ENCODE results near the gene KRTAP23-1.

Gene KRTAP23-1

DNA sequence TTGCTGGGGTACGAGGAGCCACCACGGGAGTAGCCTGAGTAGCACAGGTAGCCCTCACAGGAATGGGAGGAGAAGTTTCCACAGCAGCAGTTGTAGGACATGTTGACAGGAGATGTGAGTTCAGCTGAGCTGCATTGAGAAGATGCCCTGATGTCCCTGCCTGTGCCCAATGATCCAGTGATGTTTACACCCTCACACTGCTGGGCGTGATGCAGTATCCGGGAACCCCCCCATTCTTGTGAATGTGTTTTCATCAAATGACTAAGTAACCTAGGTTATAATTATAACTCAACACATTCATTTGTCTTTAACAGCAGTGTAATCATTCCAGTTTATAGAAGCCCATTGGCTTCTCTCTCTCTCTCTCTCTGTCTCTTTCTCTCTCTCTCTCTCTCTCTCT, at the start of gene KRTAP23-1:
Gene KRTAP23-1, minus strand, starts transcription at position 101 of the 400 bp plus-strand sequence. Its CDS starts 0 bp downstream, at position 101.
- Histone ChIP-seq H3K4me3 (ENCODE audit: low read length) (no peak within 1 kb of the TSS), H3K9me3 (ENCODE audit: low read length) (no peaks in the 10 kb centered on the region), H3K27me3 (ENCODE audit: insufficient read depth, low read length) (no peaks in the 10 kb centered on the region), H3K36me3 (ENCODE audit: insufficient read depth, low read length) (no peaks in the 10 kb centered on the region), H3K4me1 (ENCODE audit: insufficient read depth, low read length) (peaks cover 5% of the 10 kb centered on the region), H2AFZ (ENCODE audit: low read depth, low read length) (no peak within 1 kb of the TSS)

- Histone ChIP-seq H3K9me3 (ENCODE audit: low read length) (no peaks in the 10 kb centered on the region), H3K36me3 (ENCODE audit: insufficient read depth, low read length) (no peaks in the 10 kb centered on the region), H3K27me3 (ENCODE audit: insufficient read depth, low read length) (no peaks in the 10 kb centered on the region), H3K4me3 (ENCODE audit: low read length) (no peak within 1 kb of the TSS), H3K4me1 (ENCODE audit: insufficient read depth, low read length) (no peaks in the 10 kb centered on the region), H2AFZ (ENCODE audit: low read depth, low read length) (no peak within 1 kb of the TSS)
These were observed 47.3 kb upstream of the KRTAP23-1 start, which contains the start of gene KRTAP13-1 for GRCh38 chr21:30395731-30396130. TSS of gene KRTAP13-1 (plus strand) at chr21:30396031. CDS start at chr21:30396087, 56 bp downstream.

DNA sequence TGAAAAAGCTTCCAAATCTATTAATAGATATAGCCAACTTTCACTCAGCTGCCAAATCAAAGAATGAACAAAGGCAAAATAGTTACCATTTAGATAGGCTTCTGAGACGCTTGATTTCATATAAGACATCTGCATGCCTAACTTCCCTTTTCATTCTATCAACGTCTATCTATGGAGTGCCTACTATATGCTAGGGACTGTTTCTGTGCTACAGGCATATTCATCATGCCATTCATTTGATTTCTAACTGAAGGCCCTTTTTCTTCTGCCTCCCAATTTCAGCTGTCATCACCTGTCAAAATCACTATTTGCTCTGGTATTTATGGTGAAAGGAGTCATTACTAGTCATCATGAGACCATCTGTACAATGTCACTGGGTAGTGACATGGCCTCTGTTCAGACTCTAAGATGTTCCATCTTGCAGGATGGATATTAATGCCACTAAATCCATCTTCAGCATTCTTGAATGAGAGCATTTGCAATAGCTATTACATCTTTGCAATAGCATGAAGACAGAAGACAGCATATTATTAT, 43.2 kb upstream of the KRTAP23-1 start:
- no peaks in the 10 kb centered on the region for H3K27me3 ChIP-seq (ENCODE audit: insufficient read depth, low read length)
- no peaks in the 10 kb centered on the region for H3K36me3 ChIP-seq (ENCODE audit: insufficient read depth, low read length)
- H3K4me3 ChIP-seq (ENCODE audit: low read length), result no peak overlapping the region
- no peaks in the 10 kb centered on the region for H3K9me3 ChIP-seq (ENCODE audit: low read length)
- no peaks in the 10 kb centered on the region for H3K4me1 ChIP-seq (ENCODE audit: insufficient read depth, low read length)
- H2AFZ ChIP-seq (ENCODE audit: low read depth, low read length), result no peak overlapping the region

- no peaks in the 10 kb centered on the region for H3K4me1 ChIP-seq (ENCODE audit: insufficient read depth, low read length)
- no peaks in the 10 kb centered on the region for H3K9me3 ChIP-seq (ENCODE audit: low read length)
- no peak overlapping the region for H2AFZ ChIP-seq (ENCODE audit: low read depth, low read length)
- no peaks in the 10 kb centered on the region for H3K27me3 ChIP-seq (ENCODE audit: insufficient read depth, low read length)
- H3K4me3 ChIP-seq (ENCODE audit: low read length), result no peak overlapping the region
- no peaks in the 10 kb centered on the region for H3K36me3 ChIP-seq (ENCODE audit: insufficient read depth, low read length)
These were observed 33.8 kb upstream of the KRTAP23-1 start for GRCh38 chr21:30382201-30382600.

DNA sequence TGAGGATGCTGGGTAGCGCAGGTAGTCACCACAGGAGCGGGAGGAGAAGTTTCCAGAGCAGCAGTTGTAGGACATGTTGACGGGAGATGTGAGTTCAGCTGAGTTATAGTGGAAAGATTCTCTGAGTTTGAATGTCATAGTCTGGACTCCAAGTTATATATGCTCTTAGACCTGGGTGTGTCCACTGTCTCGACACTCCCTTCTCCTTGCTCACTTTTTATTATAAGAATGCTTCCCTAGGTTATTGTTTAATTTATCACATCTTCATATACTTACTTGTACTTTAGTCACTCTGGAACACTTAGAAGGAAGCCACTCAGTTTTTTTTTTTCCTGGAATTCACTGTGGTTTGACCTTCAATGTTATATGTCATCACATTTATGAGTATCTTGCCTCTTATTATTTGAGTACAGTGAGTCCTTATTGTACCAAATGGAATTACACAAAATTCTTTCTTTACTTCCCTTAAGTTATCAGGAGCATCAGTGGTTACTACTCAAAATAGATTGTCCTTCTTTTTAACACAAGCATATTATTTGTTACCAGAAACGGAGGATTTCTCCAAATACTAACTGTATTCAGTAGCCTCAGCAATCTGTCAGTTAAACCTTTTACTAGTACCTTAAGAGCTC, 23.8 kb upstream of the KRTAP23-1 start, which contains the start of gene KRTAP13-2:
Gene KRTAP13-2, minus strand, starts transcription at position 133 of the 632 bp plus-strand sequence. Its CDS starts 58 bp downstream, at position 75.
- Histone ChIP-seq H3K36me3 (ENCODE audit: insufficient read depth, low read length) (no peaks in the 10 kb centered on the region), H3K4me1 (ENCODE audit: insufficient read depth, low read length) (no peaks in the 10 kb centered on the region), H2AFZ (ENCODE audit: low read depth, low read length) (no peak within 1 kb of the TSS), H3K27me3 (ENCODE audit: insufficient read depth, low read length) (no peaks in the 10 kb centered on the region), H3K9me3 (ENCODE audit: low read length) (no peaks in the 10 kb centered on the region), H3K4me3 (ENCODE audit: low read length) (no peak within 1 kb of the TSS)

DNA sequence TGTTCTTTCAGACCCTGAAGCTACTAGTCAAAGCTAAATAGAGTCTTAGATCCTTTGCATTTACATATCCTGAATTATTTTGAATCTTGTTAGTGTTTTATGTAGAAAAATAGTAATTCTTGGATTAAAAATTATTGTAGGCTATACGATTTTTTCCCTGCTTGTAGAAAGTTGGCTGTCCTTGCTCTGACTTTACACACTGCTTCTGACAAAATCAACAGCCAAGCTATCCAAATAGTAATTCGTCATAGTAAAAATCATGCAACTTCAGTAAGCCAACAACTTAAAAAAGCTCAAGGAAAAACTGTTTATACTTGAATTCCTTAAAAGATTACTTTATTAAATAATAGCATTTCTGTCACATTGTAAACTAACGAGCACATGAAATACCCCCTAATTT, 7.5 kb upstream of the KRTAP23-1 start:
- Histone ChIP-seq H3K36me3 (ENCODE audit: insufficient read depth, low read length) (no peaks in the 10 kb centered on the region), H3K4me3 (ENCODE audit: low read length) (no peak overlapping the region), H2AFZ (ENCODE audit: low read depth, low read length) (no peak overlapping the region), H3K4me1 (ENCODE audit: insufficient read depth, low read length) (no peaks in the 10 kb centered on the region), H3K27me3 (ENCODE audit: insufficient read depth, low read length) (no peaks in the 10 kb centered on the region), H3K9me3 (ENCODE audit: low read length) (no peaks in the 10 kb centered on the region)

GRCh38 chr21:30354308-30355005, 6.1 kb upstream of the KRTAP23-1 start:
- no peaks in the 10 kb centered on the region for H3K9me3 ChIP-seq (ENCODE audit: low read length)
- H3K27me3 ChIP-seq (ENCODE audit: insufficient read depth, low read length), result no peaks in the 10 kb centered on the region
- H3K4me3 ChIP-seq (ENCODE audit: low read length), result no peak overlapping the region
- no peak overlapping the region for H2AFZ ChIP-seq (ENCODE audit: low read depth, low read length)
- peaks cover 5% of the 10 kb centered on the region for H3K4me1 ChIP-seq (ENCODE audit: insufficient read depth, low read length)
- H3K36me3 ChIP-seq (ENCODE audit: insufficient read depth, low read length), result no peaks in the 10 kb centered on the region

DNA sequence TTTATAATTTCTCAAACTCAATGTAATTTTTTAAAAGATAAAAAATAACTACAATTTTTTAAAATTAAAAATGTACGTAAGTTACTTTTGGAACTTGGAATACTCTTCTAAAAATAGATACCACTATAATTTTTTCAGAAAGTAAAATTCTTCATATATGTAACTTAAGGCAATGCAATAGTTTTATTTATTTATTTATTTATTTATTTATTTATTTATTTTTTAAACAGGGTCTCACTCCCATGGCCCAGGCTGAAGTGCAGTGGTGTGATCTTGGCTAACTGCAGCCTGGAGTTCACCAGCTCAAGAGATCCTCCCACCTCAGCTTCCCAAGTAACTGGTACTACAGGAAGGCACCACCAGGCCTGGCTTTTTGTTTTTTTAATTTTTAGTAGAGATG, 3.1 kb upstream of the KRTAP23-1 start:
- Histone ChIP-seq H2AFZ (ENCODE audit: low read depth, low read length) (no peak overlapping the region), H3K4me1 (ENCODE audit: insufficient read depth, low read length) (peaks cover 5% of the 10 kb centered on the region), H3K9me3 (ENCODE audit: low read length) (no peaks in the 10 kb centered on the region), H3K36me3 (ENCODE audit: insufficient read depth, low read length) (no peaks in the 10 kb centered on the region), H3K4me3 (ENCODE audit: low read length) (no peak overlapping the region), H3K27me3 (ENCODE audit: insufficient read depth, low read length) (no peaks in the 10 kb centered on the region)

DNA sequence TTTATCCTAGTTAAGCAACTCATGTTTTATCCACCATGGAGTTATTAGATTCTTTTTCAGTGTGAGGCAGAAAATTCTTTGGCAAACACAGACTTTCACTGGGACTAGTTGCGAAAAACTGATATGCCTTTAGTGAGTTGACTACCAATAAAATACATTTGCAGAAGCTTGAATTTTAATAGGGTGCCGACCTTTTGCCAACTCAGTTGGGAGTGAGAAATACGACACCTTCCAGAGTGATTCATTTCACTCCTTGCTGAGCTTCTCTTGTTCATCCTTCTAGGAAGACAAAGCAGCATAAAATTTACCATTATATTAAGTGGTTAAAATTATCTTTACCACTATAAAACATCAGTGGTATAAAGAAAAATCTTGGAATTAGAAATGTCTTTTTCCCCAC, 1.2 kb upstream of the KRTAP23-1 start:
- Histone ChIP-seq H3K27me3 (ENCODE audit: insufficient read depth, low read length) (no peaks in the 10 kb centered on the region), H3K4me3 (ENCODE audit: low read length) (no peak overlapping the region), H3K4me1 (ENCODE audit: insufficient read depth, low read length) (peaks cover 5% of the 10 kb centered on the region), H2AFZ (ENCODE audit: low read depth, low read length) (no peak overlapping the region), H3K36me3 (ENCODE audit: insufficient read depth, low read length) (no peaks in the 10 kb centered on the region), H3K9me3 (ENCODE audit: low read length) (no peaks in the 10 kb centered on the region)

DNA sequence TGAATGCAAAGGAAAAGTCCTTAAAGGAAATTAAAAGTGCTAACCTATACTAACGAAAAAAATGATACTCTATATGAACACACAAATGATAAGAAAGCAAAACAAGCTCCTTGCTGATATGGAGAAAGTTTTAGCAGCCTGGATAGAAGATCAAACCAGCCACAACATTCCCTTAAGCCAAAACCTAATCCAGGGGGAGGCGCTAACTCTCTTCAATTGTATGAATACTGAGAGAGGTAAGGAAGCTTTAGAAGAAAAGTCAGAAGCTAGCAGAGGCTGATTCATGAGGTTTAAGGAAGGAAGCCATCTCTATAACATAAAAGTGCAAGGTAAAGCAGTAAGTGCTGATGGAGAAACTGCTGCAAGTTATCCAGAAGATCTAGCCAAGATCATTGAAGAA, 3.4 kb downstream of the KRTAP23-1 start:
- no peaks in the 10 kb centered on the region for H3K9me3 ChIP-seq (ENCODE audit: low read length)
- H2AFZ ChIP-seq (ENCODE audit: low read depth, low read length), result no peak overlapping the region
- no peak overlapping the region for H3K4me3 ChIP-seq (ENCODE audit: low read length)
- peaks cover 3% of the 10 kb centered on the region for H3K4me1 ChIP-seq (ENCODE audit: insufficient read depth, low read length)
- H3K36me3 ChIP-seq (ENCODE audit: insufficient read depth, low read length), result no peaks in the 10 kb centered on the region
- no peaks in the 10 kb centered on the region for H3K27me3 ChIP-seq (ENCODE audit: insufficient read depth, low read length)

DNA sequence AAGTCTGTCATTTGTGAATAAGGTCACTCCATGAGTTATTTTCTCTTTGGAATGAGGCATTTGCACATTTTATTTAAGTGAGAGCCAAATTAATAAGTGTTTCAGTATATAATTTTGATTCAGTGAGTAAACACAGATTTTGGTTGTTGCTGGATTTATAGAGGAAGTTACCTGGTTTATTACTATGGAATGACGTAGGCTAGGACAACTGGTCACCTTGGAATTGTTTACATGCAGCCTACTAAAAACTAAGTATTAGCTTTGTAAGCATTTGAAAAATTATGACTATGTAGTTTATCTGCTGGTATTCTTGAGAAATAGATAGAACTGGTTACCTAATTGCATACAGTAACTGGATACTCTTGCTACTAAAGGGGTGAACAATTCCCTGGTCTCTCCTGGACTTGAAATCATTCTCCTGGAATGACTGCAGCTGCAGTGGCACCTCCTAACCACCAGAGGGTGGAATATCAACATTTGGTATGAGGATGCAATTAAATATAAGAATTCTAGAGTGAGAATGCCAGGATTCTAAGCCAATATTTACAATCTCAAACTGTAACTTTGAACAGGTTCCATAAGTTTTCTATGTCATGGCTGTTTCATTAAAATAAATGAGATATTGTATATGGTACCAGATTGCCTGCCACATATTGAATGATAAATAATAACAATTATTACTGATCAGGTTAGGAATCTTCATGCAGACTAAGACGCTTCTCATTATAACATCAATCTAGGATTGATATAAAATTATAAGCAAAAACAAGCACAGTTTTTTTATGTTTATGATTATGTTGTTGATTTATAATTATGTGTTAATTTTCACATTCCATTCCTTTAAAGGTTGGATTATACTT, 7.5 kb downstream of the KRTAP23-1 start:
- no peaks in the 10 kb centered on the region for H3K27me3 ChIP-seq (ENCODE audit: insufficient read depth, low read length)
- H3K4me1 ChIP-seq (ENCODE audit: insufficient read depth, low read length), result no peaks in the 10 kb centered on the region
- H3K36me3 ChIP-seq (ENCODE audit: insufficient read depth, low read length), result no peaks in the 10 kb centered on the region
- H3K4me3 ChIP-seq (ENCODE audit: low read length), result no peak overlapping the region
- no peak overlapping the region for H2AFZ ChIP-seq (ENCODE audit: low read depth, low read length)
- no peaks in the 10 kb centered on the region for H3K9me3 ChIP-seq (ENCODE audit: low read length)

DNA sequence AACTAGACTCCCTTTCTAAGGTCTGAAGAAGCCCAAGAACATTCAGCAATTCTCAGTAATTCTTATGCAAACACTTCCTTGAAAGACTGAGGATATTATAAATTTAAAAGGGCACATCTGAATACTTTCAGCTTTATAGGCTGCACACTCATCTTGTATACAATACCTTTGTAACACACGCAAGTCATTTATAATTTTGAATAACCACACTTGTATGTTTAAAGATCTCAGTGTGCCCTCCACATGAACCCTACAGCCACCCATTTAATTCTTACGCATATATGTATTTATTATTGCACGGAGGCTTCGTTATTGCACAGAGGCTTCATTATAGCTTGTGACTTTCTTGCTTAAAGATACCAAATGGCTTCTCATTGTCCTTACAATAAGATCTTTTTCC, 9.7 kb downstream of the KRTAP23-1 start:
- Histone ChIP-seq H3K4me1 (ENCODE audit: insufficient read depth, low read length) (no peaks in the 10 kb centered on the region), H3K9me3 (ENCODE audit: low read length) (no peaks in the 10 kb centered on the region), H2AFZ (ENCODE audit: low read depth, low read length) (no peak overlapping the region), H3K4me3 (ENCODE audit: low read length) (no peak overlapping the region), H3K36me3 (ENCODE audit: insufficient read depth, low read length) (no peaks in the 10 kb centered on the region), H3K27me3 (ENCODE audit: insufficient read depth, low read length) (no peaks in the 10 kb centered on the region)

DNA sequence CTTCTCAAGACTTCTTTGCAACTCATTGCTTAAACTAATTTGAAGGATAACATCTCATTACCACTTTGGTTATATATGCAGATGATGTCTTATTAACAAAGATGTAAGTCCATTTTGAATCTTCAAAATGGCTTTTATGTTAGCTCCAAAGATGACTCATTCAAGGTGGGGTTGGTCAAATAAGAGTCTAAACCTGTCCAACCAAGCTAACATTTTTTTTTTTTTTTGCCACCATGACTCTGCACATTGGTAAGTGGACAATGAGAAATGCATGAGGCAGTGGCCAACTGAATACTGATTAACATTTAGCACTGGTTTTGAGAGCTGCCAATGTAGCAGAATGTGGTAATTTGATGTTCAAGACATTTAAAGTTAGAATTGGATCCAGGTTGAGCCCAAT, 10.6 kb downstream of the KRTAP23-1 start:
- Histone ChIP-seq H3K36me3 (ENCODE audit: insufficient read depth, low read length) (no peaks in the 10 kb centered on the region), H3K9me3 (ENCODE audit: low read length) (no peaks in the 10 kb centered on the region), H3K4me1 (ENCODE audit: insufficient read depth, low read length) (no peaks in the 10 kb centered on the region), H3K4me3 (ENCODE audit: low read length) (no peak overlapping the region), H2AFZ (ENCODE audit: low read depth, low read length) (no peak overlapping the region), H3K27me3 (ENCODE audit: insufficient read depth, low read length) (no peaks in the 10 kb centered on the region)

Data from neuron (in vitro differentiated cells).